ENCODE measurements around the gene DIP2C.

- TF ChIP-seq CTCF (conservative IDR thresholded peaks at IDR 0.05; ENCODE audit: low read length) (no peak), EZH2phosphoT487 (IDR thresholded peaks at IDR 0.05; ENCODE audit: borderline replicate concordance) (no peak)
Observed at GRCh38 chr10:507908-508444, 181.5 kb downstream of the DIP2C start.

Data from Loucy (cell line).